SU-DHL-6 (cell line): ENCODE results near the gene UNC5A.

Experiments used
- CTCF ChIP-seq: fragments of 200-600 bp; sonication (generic); IDR thresholded peaks from one replicate; pipeline ENCODE4 v1.5.1; 2017; ENCODE audit warnings: antibody characterized with exemption, mild to moderate bottlenecking, low read length, moderate library complexity; ENCODE audit not compliant: insufficient read depth, poor library complexity, severe bottlenecking
- EZH2phosphoT487 ChIP-seq: fragments of 200-600 bp; sonication (generic), shearing (Covaris generic); conservative IDR thresholded peaks from 2 replicates; pipeline ENCODE4 v1.6.1; 2018; ENCODE audit warnings: mild to moderate bottlenecking, antibody characterized with exemption, low read length, moderate library complexity, mixed read lengths

- TF ChIP-seq CTCF (no peak), EZH2phosphoT487 (no peak)
Observed at GRCh38 chr5:176790941-176791340, 19.4 kb upstream of the UNC5A start.
